ENCODE measurements around the gene IL4R. TPM values are rescaled to one million over a fixed set of nuclear protein-coding genes. Genes with fewer than 3 reads are reported as not detected.

IL4R gene
- total and polyA plus RNA-seq, 2 of the 13 experiments (the other 11 are each of a cell fraction or from before 2014, with no cell fraction given) = 15.9 to 49.6 TPM

DNA sequence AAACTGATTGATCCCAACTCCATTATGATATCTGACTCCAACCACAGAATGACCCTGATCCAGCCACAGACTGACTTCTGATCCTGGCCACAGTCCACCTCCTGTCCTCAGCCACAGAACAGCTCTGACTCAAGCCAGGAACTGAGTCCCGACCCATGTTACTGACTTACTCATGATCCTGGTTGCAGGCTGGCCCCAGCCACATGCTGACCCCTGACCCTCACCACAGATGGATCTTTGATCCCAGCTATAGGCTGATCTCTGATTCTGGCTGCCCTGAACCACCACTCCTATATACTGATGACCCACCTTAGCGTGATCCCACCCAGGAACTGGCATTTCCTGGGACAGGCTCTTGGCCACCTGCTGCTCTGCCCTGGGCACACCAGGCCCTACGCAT is 56.0 kb downstream of the IL4R start:
- Histone ChIP-seq H4K20me1 (ENCODE audit: insufficient read depth, low read length) (peaks cover 4% of the 10 kb centered on the region; the same call in 1 of the 2 replicates), H3K79me2 (ENCODE audit: insufficient read depth, low read length) (no peaks in the 10 kb centered on the region), H3K36me3 (replicated peaks in 1 of 2; ENCODE audit: control insufficient read depth in 1 of 2, insufficient read depth in 2 of 2, low read length in 2 of 2) (no peaks in the 10 kb centered on the region), H3K9me3 (ENCODE audit: low read length) (no peaks in the 10 kb centered on the region), H3K27ac (ENCODE audit: extremely low read length, insufficient read depth, low read length) (no peak overlapping the region), H3K4me1 (ENCODE audit: insufficient read depth, low read length) (peaks cover 53% of the 10 kb centered on the region), H3K9ac (ENCODE audit: insufficient read depth, low read depth, low read length) (no peak overlapping the region), H2AFZ (ENCODE audit: low read length) (no peak overlapping the region), H3K27me3 (ENCODE audit: control insufficient read depth in 1 of 2, insufficient read depth in 2 of 2, low read length in 2 of 2) (no peaks in the 10 kb centered on the region), H3K4me2 (ENCODE audit: low read depth, low read length) (peak overlapping the region; percentile 37; the same call in 1 of the 2 replicates), H3K4me3 (replicated peaks in 1 of 3; ENCODE audit: insufficient read depth in 1 of 3, low read depth in 2 of 3, low read length in 3 of 3) (no peak overlapping the region)
- CTCF ChIA-PET (ENCODE audit: low intra/inter-chr PET ratio, low total read pairs) = interaction anchor here (1.8 to 2.2 kb wide), 2 partner anchors 135 to 215 kb away, joined by 7 read pairs; no protein-coding TSS in a partner anchor
- ATAC-seq = peak; percentile 51
- peak; percentile 43 for DNase-seq (ENCODE audit: low spot score)
- in situ Hi-C loops (cut with HindIII; ENCODE audit: extremely low pct_ligation_motif_present, low pct_unique_long_range_greater_than_20kb) = loop anchor here (5.0 kb wide), 2 partner anchors 138 to 193 kb away; no protein-coding TSS in a partner anchor
- peak; percentile 21 for FAIRE-seq
- POLR2A ChIA-PET = interaction anchor here (1.1 kb wide), 1 partner anchor 166 kb away, joined by 5 read pairs; the partner anchor contains the start of gene KDM8
- intact Hi-C loops (cut with micrococcal nuclease; ENCODE audit: unreplicated experiment) = loop anchor here (5.0 kb wide), 1 partner anchor 58 kb away; the partner anchor contains the start of gene IL4R
- BruUV-seq (replicated peaks) = no TSS peak
- WGBS (ENCODE audit: low lambda C conversion rate) = 41% methylated on average over 3 of the region's 3 CpGs
- TF ChIP-seq SAP130 (CRISPR knock-in tag; IDR thresholded peaks at IDR 0.05; ENCODE audit: low read depth) = peak; percentile 44; the same call in 1 of the 2 replicates
- peak; percentile 54; the same call in 1 of the 3 replicates for TF ChIP-seq MXI1 (IDR thresholded peaks at IDR 0.05; ENCODE audit: borderline replicate concordance, low read depth, low read length)
- TF ChIP-seq, protein P1, sequence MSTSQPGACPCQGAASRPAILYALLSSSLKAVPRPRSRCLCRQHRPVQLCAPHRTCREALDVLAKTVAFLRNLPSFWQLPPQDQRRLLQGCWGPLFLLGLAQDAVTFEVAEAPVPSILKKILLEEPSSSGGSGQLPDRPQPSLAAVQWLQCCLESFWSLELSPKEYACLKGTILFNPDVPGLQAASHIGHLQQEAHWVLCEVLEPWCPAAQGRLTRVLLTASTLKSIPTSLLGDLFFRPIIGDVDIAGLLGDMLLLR (CRISPR knock-in tag; IDR thresholded peaks at IDR 0.05) = no peak
- no peak for TF ChIP-seq HDAC2 (CRISPR knock-in tag; IDR thresholded peaks at IDR 0.05)
- 0 out of 2 replicates have a peak, but pooled peaks have one; percentile 35 for TF ChIP-seq SPEN (CRISPR knock-in tag; IDR thresholded peaks at IDR 0.05; ENCODE audit: low read depth)
- TF ChIP-seq TRIM24 (CRISPR knock-in tag; IDR thresholded peaks at IDR 0.05) = no peak
- TF ChIP-seq NR2F1 (CRISPR knock-in tag; IDR thresholded peaks at IDR 0.05) = peak; percentile 82 to 94
- peak; percentile 64; the same call in 1 of the 2 replicates for TF ChIP-seq MAX (IDR thresholded peaks at IDR 0.05)
- TF ChIP-seq ZNF260 (CRISPR knock-in tag; IDR thresholded peaks at IDR 0.05; ENCODE audit: borderline replicate concordance, low read depth) = no peak
- peak; percentile 35; the same call in 1 of the 2 replicates for TF ChIP-seq ZNF687 (CRISPR knock-in tag; IDR thresholded peaks at IDR 0.05)
- no peak for TF ChIP-seq ZBTB14 (CRISPR knock-in tag; IDR thresholded peaks at IDR 0.05)
- TF ChIP-seq ZNF510 (CRISPR knock-in tag; IDR thresholded peaks at IDR 0.05; ENCODE audit: low read depth) = no peak
- TF ChIP-seq NR2C2 (CRISPR knock-in tag; IDR thresholded peaks at IDR 0.05; ENCODE audit: borderline replicate concordance) = peak; percentile 79
- TF ChIP-seq NR2F6 (IDR thresholded peaks at IDR 0.05) = peak; percentile 68
- peak; percentile 67 for TF ChIP-seq NR2F6 (CRISPR knock-in tag; IDR thresholded peaks at IDR 0.05)
- no peak for TF ChIP-seq TGIF2 (CRISPR knock-in tag; IDR thresholded peaks at IDR 0.05)
- TF ChIP-seq CHD4 (IDR thresholded peaks at IDR 0.05; ENCODE audit: borderline replicate concordance, low read length) = no peak

Measured in HepG2 (cell line).